ENCODE measurements around the gene PDZD8. TPM values are rescaled to one million over a fixed set of nuclear protein-coding genes. Genes with fewer than 3 reads are reported as not detected.

PDZD8 gene
- total and polyA plus RNA-seq, 4 experiments from 2014 or later, result 3.6 to 15.0 (median 11.4) TPM

- no peaks in the 10 kb centered on the region for H3K4me1 Mint-ChIP-seq
- Histone ChIP-seq H3K9me3 (ENCODE audit: control insufficient read depth in 1 of 2, low read length in 2 of 2) (no peaks in the 10 kb centered on the region), H3K4me3 (ENCODE audit: low read length in 2 of 2) (no peak overlapping the region), H3K4me1 (ENCODE audit: insufficient read depth, low read length) (no peaks in the 10 kb centered on the region), H3K27ac (ENCODE audit: low read depth, low read length) (no peak overlapping the region), H3K27me3 (ENCODE audit: insufficient read depth, low read length) (peaks cover 5% of the 10 kb centered on the region), H3K36me3 (ENCODE audit: insufficient read depth, low read length) (no peaks in the 10 kb centered on the region)
- POLR2A ChIA-PET (ENCODE audit: partially characterized antibody), result no interaction called here
- peaks cover 9 to 12% of the 10 kb centered on the region in 2 donors for H3K27me3 Mint-ChIP-seq
- no peak overlapping the region for H3K4me3 Mint-ChIP-seq
- CTCF ChIA-PET (ENCODE audit: partially characterized antibody), result no interaction called here
- intact Hi-C loops (cut with micrococcal nuclease), result no loop called here
- no peaks in the 10 kb centered on the region for H3K9me3 Mint-ChIP-seq
- H3K36me3 Mint-ChIP-seq, result no peaks in the 10 kb centered on the region
- peak overlapping the region in 1 of 7 donors; percentile 5 for H3K27ac Mint-ChIP-seq
- no peak for DNase-seq
Observed at GRCh38 chr10:117408436-117409384, 33.5 kb upstream of the PDZD8 start.

GRCh38 chr10:117405730-117406129 lies 30.5 kb upstream of the PDZD8 start:
- Histone ChIP-seq H3K4me3 (ENCODE audit: low read length in 2 of 2) (no peak overlapping the region), H3K27ac (ENCODE audit: low read depth, low read length) (no peak overlapping the region), H3K9me3 (ENCODE audit: control insufficient read depth in 1 of 2, low read length in 2 of 2) (no peaks in the 10 kb centered on the region), H3K27me3 (ENCODE audit: insufficient read depth, low read length) (peaks cover 5% of the 10 kb centered on the region), H3K4me1 (ENCODE audit: insufficient read depth, low read length) (no peaks in the 10 kb centered on the region), H3K36me3 (ENCODE audit: insufficient read depth, low read length) (no peaks in the 10 kb centered on the region)
- H3K27ac Mint-ChIP-seq, result no peak overlapping the region
- no peaks in the 10 kb centered on the region for H3K4me1 Mint-ChIP-seq
- no peaks in the 10 kb centered on the region for H3K36me3 Mint-ChIP-seq
- H3K9me3 Mint-ChIP-seq, result no peaks in the 10 kb centered on the region
- ChIA-PET POLR2A (ENCODE audit: partially characterized antibody) (no interaction called here), CTCF (ENCODE audit: partially characterized antibody) (no interaction called here)
- intact Hi-C loops (cut with micrococcal nuclease), result no loop called here
- H3K27me3 Mint-ChIP-seq, result peaks cover 5 to 17% of the 10 kb centered on the region in 2 donors
- H3K4me3 Mint-ChIP-seq, result no peak overlapping the region
- DNase-seq, result no peak

- Histone ChIP-seq H3K4me1 (ENCODE audit: insufficient read depth, low read length) (no peaks in the 10 kb centered on the region), H3K27me3 (ENCODE audit: insufficient read depth, low read length) (no peaks in the 10 kb centered on the region), H3K36me3 (ENCODE audit: insufficient read depth, low read length) (no peaks in the 10 kb centered on the region), H3K4me3 (ENCODE audit: low read length in 2 of 2) (no peak overlapping the region), H3K27ac (ENCODE audit: low read depth, low read length) (no peak overlapping the region), H3K9me3 (ENCODE audit: control insufficient read depth in 1 of 2, low read length in 2 of 2) (no peaks in the 10 kb centered on the region)
- no peak overlapping the region for H3K4me3 Mint-ChIP-seq
- no peaks in the 10 kb centered on the region for H3K36me3 Mint-ChIP-seq
- H3K27ac Mint-ChIP-seq, result no peak overlapping the region
- intact Hi-C loops (cut with micrococcal nuclease), result no loop called here
- H3K27me3 Mint-ChIP-seq, result peaks cover 5 to 12% of the 10 kb centered on the region in 2 donors
- no peaks in the 10 kb centered on the region for H3K4me1 Mint-ChIP-seq
- CTCF ChIA-PET (ENCODE audit: partially characterized antibody), result interaction anchor here (1.3 kb wide), 1 partner anchor 9 kb away, joined by 4 read pairs; no protein-coding TSS in a partner anchor
- POLR2A ChIA-PET (ENCODE audit: partially characterized antibody), result no interaction called here
- no peaks in the 10 kb centered on the region for H3K9me3 Mint-ChIP-seq
- DNase-seq, result no peak
Observed at GRCh38 chr10:117400329-117400728, 25.1 kb upstream of the PDZD8 start.

GRCh38 chr10:117399341-117400196 lies 24.3 kb upstream of the PDZD8 start:
- POLR2A ChIA-PET (ENCODE audit: partially characterized antibody), result no interaction called here
- no peaks in the 10 kb centered on the region for H3K36me3 ChIP-seq (ENCODE audit: insufficient read depth, low read length)
- no peaks in the 10 kb centered on the region for H3K27me3 ChIP-seq (ENCODE audit: insufficient read depth, low read length)
- no peak overlapping the region for H3K4me3 ChIP-seq (ENCODE audit: low read length in 2 of 2)
- H3K27me3 Mint-ChIP-seq, result peaks cover 5 to 15% of the 10 kb centered on the region in 2 donors
- no peaks in the 10 kb centered on the region for H3K4me1 Mint-ChIP-seq
- intact Hi-C loops (cut with micrococcal nuclease), result no loop called here
- H3K36me3 Mint-ChIP-seq, result no peaks in the 10 kb centered on the region
- CTCF ChIA-PET (ENCODE audit: partially characterized antibody), result interaction anchor here (1.3 kb wide), 1 partner anchor 8 kb away, joined by 4 read pairs; no protein-coding TSS in a partner anchor
- H3K4me1 ChIP-seq (ENCODE audit: insufficient read depth, low read length), result no peaks in the 10 kb centered on the region
- no peak for DNase-seq
- H3K27ac Mint-ChIP-seq, result no peak overlapping the region
- H3K9me3 Mint-ChIP-seq, result no peaks in the 10 kb centered on the region
- H3K27ac ChIP-seq (ENCODE audit: low read depth, low read length), result no peak overlapping the region
- H3K4me3 Mint-ChIP-seq, result no peak overlapping the region
- no peaks in the 10 kb centered on the region for H3K9me3 ChIP-seq (ENCODE audit: control insufficient read depth in 1 of 2, low read length in 2 of 2)

- Histone ChIP-seq H3K4me1 (ENCODE audit: insufficient read depth, low read length) (no peaks in the 10 kb centered on the region), H3K36me3 (ENCODE audit: insufficient read depth, low read length) (no peaks in the 10 kb centered on the region), H3K4me3 (ENCODE audit: low read length in 2 of 2) (no peak overlapping the region), H3K27ac (ENCODE audit: low read depth, low read length) (no peak overlapping the region), H3K9me3 (ENCODE audit: control insufficient read depth in 1 of 2, low read length in 2 of 2) (no peaks in the 10 kb centered on the region), H3K27me3 (ENCODE audit: insufficient read depth, low read length) (no peaks in the 10 kb centered on the region)
- ChIA-PET POLR2A (ENCODE audit: partially characterized antibody) (no interaction called here), CTCF (ENCODE audit: partially characterized antibody) (no interaction called here)
- Mint-ChIP-seq H3K9me3 (no peaks in the 10 kb centered on the region), H3K36me3 (no peaks in the 10 kb centered on the region), H3K27me3 (peaks cover 4 to 9% of the 10 kb centered on the region in 2 donors), H3K4me3 (no peak overlapping the region), H3K27ac (no peak overlapping the region), H3K4me1 (no peaks in the 10 kb centered on the region)
- intact Hi-C loops (cut with micrococcal nuclease), result no loop called here
- no peak for DNase-seq
Observed at GRCh38 chr10:117398029-117398428, 22.8 kb upstream of the PDZD8 start.

- Histone ChIP-seq H3K4me1 (ENCODE audit: insufficient read depth, low read length) (no peaks in the 10 kb centered on the region), H3K9me3 (ENCODE audit: control insufficient read depth in 1 of 2, low read length in 2 of 2) (no peaks in the 10 kb centered on the region), H3K27ac (ENCODE audit: low read depth, low read length) (no peak overlapping the region), H3K36me3 (ENCODE audit: insufficient read depth, low read length) (no peaks in the 10 kb centered on the region), H3K27me3 (ENCODE audit: insufficient read depth, low read length) (no peaks in the 10 kb centered on the region), H3K4me3 (ENCODE audit: low read length in 2 of 2) (no peak overlapping the region)
- no peak overlapping the region for H3K4me3 Mint-ChIP-seq
- ChIA-PET POLR2A (ENCODE audit: partially characterized antibody) (no interaction called here), CTCF (ENCODE audit: partially characterized antibody) (interaction anchor here (1.4 kb wide), 1 partner anchor 8 kb away, joined by 4 read pairs; no protein-coding TSS in a partner anchor)
- H3K27me3 Mint-ChIP-seq, result peaks cover 29 to 45% of the 10 kb centered on the region in 2 donors
- no peaks in the 10 kb centered on the region for H3K36me3 Mint-ChIP-seq
- H3K27ac Mint-ChIP-seq, result no peak overlapping the region
- intact Hi-C loops (cut with micrococcal nuclease), result no loop called here
- H3K9me3 Mint-ChIP-seq, result no peaks in the 10 kb centered on the region
- DNase-seq, result no peak
- no peaks in the 10 kb centered on the region for H3K4me1 Mint-ChIP-seq
Observed at GRCh38 chr10:117391436-117392205, 16.4 kb upstream of the PDZD8 start.

- CTCF ChIA-PET (ENCODE audit: partially characterized antibody), result no interaction called here
- Mint-ChIP-seq H3K36me3 (no peaks in the 10 kb centered on the region), H3K27ac (no peak overlapping the region), H3K4me3 (no peak overlapping the region), H3K27me3 (peaks cover 36 to 51% of the 10 kb centered on the region in 2 donors), H3K4me1 (no peaks in the 10 kb centered on the region), H3K9me3 (no peaks in the 10 kb centered on the region)
- H3K27ac ChIP-seq (ENCODE audit: low read depth, low read length), result no peak overlapping the region
- H3K36me3 ChIP-seq (ENCODE audit: insufficient read depth, low read length), result no peaks in the 10 kb centered on the region
- POLR2A ChIA-PET (ENCODE audit: partially characterized antibody), result no interaction called here
- H3K9me3 ChIP-seq (ENCODE audit: control insufficient read depth in 1 of 2, low read length in 2 of 2), result no peaks in the 10 kb centered on the region
- intact Hi-C loops (cut with micrococcal nuclease), result no loop called here
- no peaks in the 10 kb centered on the region for H3K4me1 ChIP-seq (ENCODE audit: insufficient read depth, low read length)
- H3K4me3 ChIP-seq (ENCODE audit: low read length in 2 of 2), result no peak overlapping the region
- no peaks in the 10 kb centered on the region for H3K27me3 ChIP-seq (ENCODE audit: insufficient read depth, low read length)
- DNase-seq, result no peak
Observed at GRCh38 chr10:117390420-117390819, 15.2 kb upstream of the PDZD8 start.

Data from CD4-positive, alpha-beta memory T cell (primary cell).